GM12891 (cell line): ENCODE data around the gene RPS6KA2.

Source experiments
- PAX5 ChIP-seq: IDR thresholded peaks from 2 replicates; pipeline ENCODE4 v1.6.1; 2011; ENCODE audit warnings: low read length, moderate library complexity, mild to moderate bottlenecking; ENCODE audit not compliant: insufficient read depth, severe bottlenecking
- POLR2A ChIP-seq: IDR thresholded peaks from 2 replicates; pipeline ENCODE4 v1.6.1; 2011; ENCODE audit warnings: low read depth, low read length, control low read depth
- POLR2AphosphoS5 ChIP-seq: IDR thresholded peaks from 2 replicates; pipeline ENCODE4 v1.6.1; 2011; ENCODE audit warnings: low read depth, low read length, control low read depth
- POU2F2 ChIP-seq: IDR thresholded peaks from 2 replicates; pipeline ENCODE4 v1.6.1; 2011; ENCODE audit warnings: low read depth, mild to moderate bottlenecking, control low read depth, low read length, moderate library complexity
- SPI1 ChIP-seq: IDR thresholded peaks from 2 replicates; pipeline ENCODE4 v1.6.1; 2011; ENCODE audit warnings: low read depth, low read length, control low read depth
- TAF1 ChIP-seq: IDR thresholded peaks from 2 replicates; pipeline ENCODE4 v1.6.1; 2011; ENCODE audit warnings: low read depth, low read length, control low read depth

DNA sequence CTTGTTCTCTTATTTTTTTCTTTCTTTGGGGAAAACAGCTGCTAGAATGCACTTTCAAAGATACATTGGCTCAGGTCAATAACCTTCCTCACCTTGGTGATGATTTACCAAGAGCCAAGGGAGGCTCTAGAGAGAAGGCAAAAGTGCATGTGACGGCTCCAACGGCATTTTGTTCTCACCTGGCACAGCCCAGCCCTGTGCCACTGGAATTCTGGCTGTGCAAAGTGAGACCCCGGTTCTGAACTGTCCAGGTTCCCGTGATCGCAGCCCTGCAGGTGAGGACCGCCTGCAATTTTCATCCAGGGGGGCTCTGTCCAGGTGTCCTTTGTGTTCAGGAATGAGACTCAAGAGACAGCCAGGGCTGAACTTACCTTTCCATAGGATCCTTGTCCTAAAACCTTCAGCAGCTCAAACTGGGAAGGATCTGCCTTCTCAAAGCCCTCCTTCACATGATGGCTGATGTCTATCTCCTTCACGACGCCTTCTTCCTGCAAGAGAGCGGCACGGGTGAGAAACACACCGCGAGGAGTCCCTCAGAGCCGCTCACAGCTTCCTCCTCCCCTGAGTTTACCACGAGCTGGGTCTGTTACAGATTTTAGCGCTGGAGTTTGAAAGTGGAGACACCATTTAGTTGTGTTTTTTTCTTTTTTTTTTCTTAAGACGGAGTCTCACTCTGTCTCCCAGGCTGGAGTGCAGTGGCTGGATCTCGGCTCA is 88.6 kb downstream of the RPS6KA2 start:
- no peak for TF ChIP-seq TAF1
- TF ChIP-seq POLR2A = no peak
- TF ChIP-seq POLR2AphosphoS5 = no peak
- TF ChIP-seq SPI1 = no peak
- TF ChIP-seq POU2F2 = no peak
- no peak for TF ChIP-seq PAX5
